ENCODE data around the gene GGTA1. TPM values are rescaled to one million over a fixed set of nuclear protein-coding genes. Genes with fewer than 3 reads are reported as not detected.

Gene GGTA1
- total RNA-seq, 4 donors from 2014 or later: 10.8 to 34.0 (median 27.2) TPM

DNA sequence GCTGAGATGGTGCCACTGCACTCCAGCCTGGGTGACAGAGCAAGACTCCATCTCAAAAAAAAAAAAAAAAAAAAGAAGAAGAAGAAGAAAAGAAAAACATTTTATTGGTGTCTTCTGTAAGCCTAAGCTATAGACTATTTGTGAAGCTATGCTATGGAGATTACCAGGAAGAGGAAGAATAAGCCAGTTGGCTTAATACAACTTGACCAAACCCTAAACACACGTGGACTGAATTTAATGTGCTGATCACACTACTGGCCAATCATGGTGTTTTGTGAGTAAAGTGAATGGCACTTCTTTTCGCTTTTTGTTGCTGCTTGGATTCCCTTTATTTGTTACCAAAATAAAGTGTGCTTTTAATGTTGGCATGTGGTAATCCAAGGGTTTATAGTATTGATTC lies 49.9 kb downstream of the GGTA1 start:
- H3K9me3 ChIP-seq: no peaks in the 10 kb centered on the region
- TF ChIP-seq, protein P1, sequence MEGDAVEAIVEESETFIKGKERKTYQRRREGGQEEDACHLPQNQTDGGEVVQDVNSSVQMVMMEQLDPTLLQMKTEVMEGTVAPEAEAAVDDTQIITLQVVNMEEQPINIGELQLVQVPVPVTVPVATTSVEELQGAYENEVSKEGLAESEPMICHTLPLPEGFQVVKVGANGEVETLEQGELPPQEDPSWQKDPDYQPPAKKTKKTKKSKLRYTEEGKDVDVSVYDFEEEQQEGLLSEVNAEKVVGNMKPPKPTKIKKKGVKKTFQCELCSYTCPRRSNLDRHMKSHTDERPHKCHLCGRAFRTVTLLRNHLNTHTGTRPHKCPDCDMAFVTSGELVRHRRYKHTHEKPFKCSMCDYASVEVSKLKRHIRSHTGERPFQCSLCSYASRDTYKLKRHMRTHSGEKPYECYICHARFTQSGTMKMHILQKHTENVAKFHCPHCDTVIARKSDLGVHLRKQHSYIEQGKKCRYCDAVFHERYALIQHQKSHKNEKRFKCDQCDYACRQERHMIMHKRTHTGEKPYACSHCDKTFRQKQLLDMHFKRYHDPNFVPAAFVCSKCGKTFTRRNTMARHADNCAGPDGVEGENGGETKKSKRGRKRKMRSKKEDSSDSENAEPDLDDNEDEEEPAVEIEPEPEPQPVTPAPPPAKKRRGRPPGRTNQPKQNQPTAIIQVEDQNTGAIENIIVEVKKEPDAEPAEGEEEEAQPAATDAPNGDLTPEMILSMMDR (IDR thresholded peaks at IDR 0.05): no peak
- TF ChIP-seq POLR2A (IDR thresholded peaks at IDR 0.05): no peak
- DNase-seq: no peak
- no peak overlapping the region for H3K4me3 ChIP-seq
- peaks cover 0 to 38% (median 7%) of the 10 kb centered on the region in 3 donors for H3K4me1 ChIP-seq
- H3K36me3 ChIP-seq: peaks cover 0 to 8% (median 0%) of the 10 kb centered on the region in 3 donors
- H3K27me3 ChIP-seq: no peaks in the 10 kb centered on the region
- intact Hi-C loops (cut with DNase I): no loop called here
- 53 to 71% methylated on average over 2 of the region's 2 CpGs for WGBS, 2 donors
- peak overlapping the region in 2 of 4 donors; percentile 38 to 73 for H3K27ac ChIP-seq

DNA sequence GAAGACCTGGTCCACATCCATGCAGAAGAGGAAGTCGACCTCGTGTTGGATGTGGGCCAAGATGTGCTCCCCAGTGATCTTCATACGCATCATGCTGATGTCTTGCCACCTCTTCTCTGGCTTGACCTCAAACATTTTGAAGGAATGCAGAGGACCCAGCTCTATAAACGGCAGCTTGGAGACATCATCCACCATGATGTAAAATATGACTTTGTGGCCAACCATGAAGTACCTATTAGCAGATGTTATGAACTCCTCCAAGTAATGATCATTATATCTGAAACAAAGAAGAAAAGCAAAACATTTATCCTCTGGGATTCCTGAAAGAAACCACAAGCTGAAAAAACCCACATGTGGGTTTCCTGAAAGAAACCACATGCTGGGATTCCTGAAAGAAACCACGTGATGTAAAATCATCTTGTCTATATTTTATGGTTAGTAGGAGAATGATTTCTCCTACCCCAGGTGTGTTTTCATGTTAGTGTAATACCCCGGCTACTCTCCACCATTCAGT lies 52.3 kb downstream of the GGTA1 start:
- intact Hi-C loops (cut with DNase I): no loop called here
- no peaks in the 10 kb centered on the region for H3K27me3 ChIP-seq

DNA sequence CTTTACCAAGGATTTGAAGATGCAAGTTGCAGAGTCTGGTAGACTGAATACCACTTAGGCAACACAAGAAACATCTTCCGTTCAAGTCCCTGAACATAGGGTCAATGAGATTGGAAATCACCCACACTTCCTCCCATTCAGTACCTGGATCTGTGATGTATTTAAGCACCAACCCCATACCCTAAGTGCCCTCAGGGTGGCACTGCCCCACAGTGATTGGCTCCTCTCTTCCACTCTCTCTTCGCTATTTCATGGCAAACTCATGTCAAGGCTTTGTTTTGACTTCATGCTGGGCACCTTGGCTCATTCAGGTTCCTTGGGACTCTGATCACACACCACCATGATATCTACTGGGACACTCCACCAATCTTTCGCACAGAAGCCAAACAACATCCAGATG lies 53.7 kb downstream of the GGTA1 start:
- H3K36me3 ChIP-seq: no peaks in the 10 kb centered on the region
- TF ChIP-seq, protein P1 (IDR thresholded peaks at IDR 0.05): peak in 2 of 6 experiments; percentile 24 to 50
- no peak for TF ChIP-seq POLR2A (IDR thresholded peaks at IDR 0.05)
- H3K27ac ChIP-seq: no peak overlapping the region
- no peaks in the 10 kb centered on the region for H3K27me3 ChIP-seq
- peaks cover 0 to 18% (median 7%) of the 10 kb centered on the region in 3 donors for H3K4me1 ChIP-seq
- intact Hi-C loops (cut with DNase I): no loop called here
- DNase-seq: no peak
- no peak overlapping the region for H3K4me3 ChIP-seq
- 88 to 90% methylated on average over 3 of the region's 3 CpGs for WGBS, 2 donors
- no peaks in the 10 kb centered on the region for H3K9me3 ChIP-seq

More for the DNA sequence above, 52.3 kb downstream of the GGTA1 start:
- no peak for DNase-seq
- no peak for TF ChIP-seq POLR2A (IDR thresholded peaks at IDR 0.05)
- TF ChIP-seq, protein P1 (IDR thresholded peaks at IDR 0.05): no peak
- no peaks in the 10 kb centered on the region for H3K9me3 ChIP-seq
- WGBS, 2 donors: 62 to 75% methylated on average over 5 to 6 of the region's 6 CpGs
- no peak overlapping the region for H3K4me3 ChIP-seq
- no peaks in the 10 kb centered on the region for H3K36me3 ChIP-seq
- H3K4me1 ChIP-seq: peaks cover 0 to 26% (median 7%) of the 10 kb centered on the region in 3 donors
- no peak overlapping the region for H3K27ac ChIP-seq

DNA sequence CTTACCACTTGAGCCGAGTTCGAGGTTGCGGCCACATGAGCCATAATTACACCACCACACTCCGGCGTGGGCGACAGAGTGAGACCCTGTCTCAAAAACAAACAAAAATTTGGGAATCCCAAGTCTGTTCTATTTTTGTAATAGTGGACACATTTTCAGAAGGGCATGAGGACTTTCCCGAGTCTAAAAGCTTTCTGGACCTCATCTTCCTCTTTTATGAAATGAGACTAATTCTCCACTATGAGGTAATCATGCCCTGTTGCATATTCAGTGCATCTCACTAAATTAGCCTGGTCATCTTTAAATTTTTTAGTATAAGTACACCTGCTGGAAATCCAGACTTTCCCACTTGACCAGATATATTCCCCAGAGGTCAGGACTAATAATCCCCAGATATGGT lies 55.7 kb downstream of the GGTA1 start:
- Histone ChIP-seq H3K27ac (no peak overlapping the region), H3K36me3 (no peaks in the 10 kb centered on the region), H3K9me3 (no peaks in the 10 kb centered on the region), H3K4me1 (no peaks in the 10 kb centered on the region), H3K4me3 (no peak overlapping the region), H3K27me3 (no peaks in the 10 kb centered on the region)
- no peak for DNase-seq
- 68 to 87% methylated on average over 7 of the region's 7 CpGs for WGBS, 2 donors
- TF ChIP-seq, protein P1 (IDR thresholded peaks at IDR 0.05): no peak
- no peak for TF ChIP-seq POLR2A (IDR thresholded peaks at IDR 0.05)
- intact Hi-C loops (cut with DNase I): no loop called here

DNA sequence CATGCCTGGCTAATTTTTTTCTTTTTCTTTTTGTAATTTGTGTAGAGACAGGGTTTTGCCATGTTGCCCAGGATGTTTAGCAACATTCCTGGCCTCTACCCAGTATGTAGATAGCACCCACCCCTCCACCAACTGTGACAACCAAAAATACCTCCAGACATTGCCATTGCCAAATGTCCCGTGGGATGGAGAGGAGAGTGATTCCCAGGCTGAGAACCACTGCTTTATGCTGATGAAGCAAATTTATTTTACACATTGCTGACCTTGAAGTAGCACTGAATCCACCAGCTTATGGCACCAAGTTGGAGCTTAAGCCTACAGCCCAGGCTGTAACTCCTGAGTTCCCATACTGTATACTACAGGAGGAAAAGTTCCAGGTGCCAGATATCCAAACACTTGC lies 58.5 kb downstream of the GGTA1 start:
- H3K36me3 ChIP-seq: no peaks in the 10 kb centered on the region
- 33 to 71% methylated on average over 1 of the region's 1 CpG for WGBS, 2 donors
- DNase-seq: no peak
- no peaks in the 10 kb centered on the region for H3K27me3 ChIP-seq
- H3K9me3 ChIP-seq: no peaks in the 10 kb centered on the region
- no peak for TF ChIP-seq POLR2A (IDR thresholded peaks at IDR 0.05)
- TF ChIP-seq, protein P1 (IDR thresholded peaks at IDR 0.05): no peak
- H3K4me1 ChIP-seq: no peaks in the 10 kb centered on the region
- no peak overlapping the region for H3K4me3 ChIP-seq
- no peak overlapping the region for H3K27ac ChIP-seq
- intact Hi-C loops (cut with DNase I): no loop called here
